Loucy (cell line): ENCODE data around the gene STRADA.

Experiments used
- H2AFZ ChIP-seq: fragments of 200-600 bp; sonication (generic); 2 replicates; pipeline ENCODE4 v1.6.0; 2016; ENCODE audit warnings: antibody characterized with exemption, mild to moderate bottlenecking, low read length, moderate library complexity
- H3F3A ChIP-seq: fragments of 200-600 bp; 2 replicates; pipeline ENCODE4 v1.6.0; 2016; ENCODE audit warnings: antibody characterized with exemption, low read depth, mild to moderate bottlenecking
- H3K27me3 ChIP-seq: fragments of 200-600 bp; sonication (generic); 2 replicates; pipeline ENCODE4 v1.6.1; 2014; ENCODE audit warnings: low read length, mild to moderate bottlenecking; ENCODE audit not compliant: insufficient read depth, poor library complexity, severe bottlenecking
- H3K36me3 ChIP-seq: fragments of 200-600 bp; sonication (generic); 2 replicates; pipeline ENCODE4 v1.6.1; 2016; ENCODE audit warnings: low read length; ENCODE audit not compliant: insufficient read depth
- H3K4me1 ChIP-seq: fragments of 200-600 bp; sonication (generic); 2 replicates; pipeline ENCODE4 v1.5.1; 2014; ENCODE audit warnings: low read length, mild to moderate bottlenecking; ENCODE audit not compliant: insufficient read depth, poor library complexity, severe bottlenecking
- H3K4me2 ChIP-seq: fragments of 200-600 bp; sonication (generic); 2 replicates; pipeline ENCODE4 v1.6.0; 2014; ENCODE audit warnings: antibody characterized with exemption, low read length, low read depth, mild to moderate bottlenecking; ENCODE audit not compliant: poor library complexity, severe bottlenecking
- H3K4me3 ChIP-seq: fragments of 200-600 bp; sonication (generic); 2 replicates; pipeline ENCODE4 v1.5.1; 2014; ENCODE audit warnings: low read length, mild to moderate bottlenecking, mixed read lengths; ENCODE audit not compliant: poor library complexity, severe bottlenecking
- H3K79me2 ChIP-seq: fragments of 200-600 bp; sonication (generic); 2 replicates; pipeline ENCODE4 v1.6.1; 2014; ENCODE audit warnings: low read length; ENCODE audit not compliant: insufficient read depth
- H3K9ac ChIP-seq: fragments of 200-600 bp; sonication (generic); 2 replicates; pipeline ENCODE4 v1.6.0; 2014; ENCODE audit warnings: mild to moderate bottlenecking, low read depth, low read length, moderate library complexity; ENCODE audit not compliant: poor library complexity, severe bottlenecking
- H3K9me2 ChIP-seq: fragments of 200-600 bp; sonication (generic); replicated peaks from 2 replicates; pipeline ENCODE4 v1.6.1; 2016; ENCODE audit warnings: low read depth, low read length, mixed read lengths
- H3K9me3 ChIP-seq: fragments of 200-600 bp; sonication (generic); 2 replicates; pipeline ENCODE4 v1.6.1; 2014; ENCODE audit warnings: mild to moderate bottlenecking, antibody characterized with exemption, low read length, low read depth; ENCODE audit not compliant: insufficient read depth
- H4K20me1 ChIP-seq: fragments of 200-600 bp; sonication (generic); 2 replicates; pipeline ENCODE4 v1.6.0; 2014; ENCODE audit warnings: antibody characterized with exemption, low read length, mild to moderate bottlenecking; ENCODE audit not compliant: insufficient read depth, poor library complexity, severe bottlenecking
- EZH2phosphoT487 ChIP-seq: fragments of 200-600 bp; IDR thresholded peaks from 2 replicates; pipeline ENCODE4 v1.6.1; 2018; ENCODE audit warnings: antibody characterized with exemption, mild to moderate bottlenecking, moderate library complexity, borderline replicate concordance
- TF ChIP-seq, protein P1 (sequence below): fragments of 200-600 bp; sonication (generic); conservative IDR thresholded peaks from 2 replicates; pipeline ENCODE4 v1.5.1; 2014; ENCODE audit warnings: mild to moderate bottlenecking, antibody characterized with exemption, low read length

STRADA gene

DNA sequence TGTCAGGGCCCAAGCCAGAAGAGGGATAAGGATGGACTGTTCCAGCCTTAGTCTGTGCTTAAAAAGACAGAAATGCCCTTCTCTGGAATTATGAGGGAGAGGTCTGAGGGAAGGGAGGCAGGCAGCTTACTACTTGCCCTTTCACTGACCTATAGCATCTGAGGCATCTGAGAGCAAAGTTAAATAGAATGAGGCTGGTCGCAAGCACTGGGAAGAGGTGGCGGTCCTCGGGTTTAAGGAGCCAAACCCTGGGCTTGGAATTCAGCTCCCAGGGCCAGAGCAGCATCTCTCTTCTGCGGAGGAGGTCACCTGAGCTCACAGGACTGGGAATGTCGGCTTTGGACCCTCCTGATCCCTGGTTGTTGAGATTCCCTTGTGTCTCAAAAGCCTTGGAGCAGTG is 38.6 kb downstream of the STRADA start:
- no peak overlapping the region for H3K4me2 ChIP-seq
- H3K9me3 ChIP-seq: no peaks in the 10 kb centered on the region
- no peaks in the 10 kb centered on the region for H4K20me1 ChIP-seq
- H3K9me2 ChIP-seq: no peaks in the 10 kb centered on the region
- TF ChIP-seq EZH2phosphoT487: no peak
- TF ChIP-seq, protein P1, sequence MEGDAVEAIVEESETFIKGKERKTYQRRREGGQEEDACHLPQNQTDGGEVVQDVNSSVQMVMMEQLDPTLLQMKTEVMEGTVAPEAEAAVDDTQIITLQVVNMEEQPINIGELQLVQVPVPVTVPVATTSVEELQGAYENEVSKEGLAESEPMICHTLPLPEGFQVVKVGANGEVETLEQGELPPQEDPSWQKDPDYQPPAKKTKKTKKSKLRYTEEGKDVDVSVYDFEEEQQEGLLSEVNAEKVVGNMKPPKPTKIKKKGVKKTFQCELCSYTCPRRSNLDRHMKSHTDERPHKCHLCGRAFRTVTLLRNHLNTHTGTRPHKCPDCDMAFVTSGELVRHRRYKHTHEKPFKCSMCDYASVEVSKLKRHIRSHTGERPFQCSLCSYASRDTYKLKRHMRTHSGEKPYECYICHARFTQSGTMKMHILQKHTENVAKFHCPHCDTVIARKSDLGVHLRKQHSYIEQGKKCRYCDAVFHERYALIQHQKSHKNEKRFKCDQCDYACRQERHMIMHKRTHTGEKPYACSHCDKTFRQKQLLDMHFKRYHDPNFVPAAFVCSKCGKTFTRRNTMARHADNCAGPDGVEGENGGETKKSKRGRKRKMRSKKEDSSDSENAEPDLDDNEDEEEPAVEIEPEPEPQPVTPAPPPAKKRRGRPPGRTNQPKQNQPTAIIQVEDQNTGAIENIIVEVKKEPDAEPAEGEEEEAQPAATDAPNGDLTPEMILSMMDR: no peak
- no peaks in the 10 kb centered on the region for H3K36me3 ChIP-seq
- no peaks in the 10 kb centered on the region for H3K27me3 ChIP-seq
- no peak overlapping the region for H2AFZ ChIP-seq
- peaks cover 34% of the 10 kb centered on the region for H3K4me1 ChIP-seq
- H3K4me3 ChIP-seq: no peak overlapping the region
- peaks cover 18% of the 10 kb centered on the region; the same call in 1 of the 2 replicates for H3K79me2 ChIP-seq
- 0 out of 2 replicates have a peak, but pooled peaks cover 9% of the 10 kb centered on the region for H3F3A ChIP-seq
- H3K9ac ChIP-seq: no peak overlapping the region

DNA sequence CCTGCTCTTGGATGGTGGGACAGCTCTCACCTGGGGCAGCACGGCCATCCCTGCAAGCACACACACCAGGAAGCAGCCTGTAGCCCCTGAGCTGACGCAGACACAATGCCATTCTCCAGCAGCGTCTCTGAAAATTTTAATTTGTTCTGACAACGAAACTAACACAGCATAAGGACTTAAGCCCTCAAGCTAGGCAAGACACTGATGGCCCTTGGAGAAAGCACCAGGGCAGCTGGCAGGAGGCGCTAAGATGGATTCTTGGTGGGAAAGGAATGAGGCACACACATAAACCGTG is 38.9 kb downstream of the STRADA start:
- no peaks in the 10 kb centered on the region for H3K36me3 ChIP-seq
- H3K79me2 ChIP-seq: peaks cover 22% of the 10 kb centered on the region; the same call in 1 of the 2 replicates
- H4K20me1 ChIP-seq: peaks cover under 1% of the 10 kb centered on the region
- H3K4me3 ChIP-seq: peak overlapping the region; percentile 50
- H3K4me2 ChIP-seq: peak overlapping the region; percentile 63
- H3K9me2 ChIP-seq: no peaks in the 10 kb centered on the region
- H3K4me1 ChIP-seq: peaks cover 37% of the 10 kb centered on the region
- TF ChIP-seq, protein P1: no peak
- no peak for TF ChIP-seq EZH2phosphoT487
- H3K27me3 ChIP-seq: no peaks in the 10 kb centered on the region
- 0 out of 2 replicates have a peak, but pooled peaks cover 9% of the 10 kb centered on the region for H3F3A ChIP-seq
- H3K9me3 ChIP-seq: no peaks in the 10 kb centered on the region
- no peak overlapping the region for H3K9ac ChIP-seq
- no peak overlapping the region for H2AFZ ChIP-seq

DNA sequence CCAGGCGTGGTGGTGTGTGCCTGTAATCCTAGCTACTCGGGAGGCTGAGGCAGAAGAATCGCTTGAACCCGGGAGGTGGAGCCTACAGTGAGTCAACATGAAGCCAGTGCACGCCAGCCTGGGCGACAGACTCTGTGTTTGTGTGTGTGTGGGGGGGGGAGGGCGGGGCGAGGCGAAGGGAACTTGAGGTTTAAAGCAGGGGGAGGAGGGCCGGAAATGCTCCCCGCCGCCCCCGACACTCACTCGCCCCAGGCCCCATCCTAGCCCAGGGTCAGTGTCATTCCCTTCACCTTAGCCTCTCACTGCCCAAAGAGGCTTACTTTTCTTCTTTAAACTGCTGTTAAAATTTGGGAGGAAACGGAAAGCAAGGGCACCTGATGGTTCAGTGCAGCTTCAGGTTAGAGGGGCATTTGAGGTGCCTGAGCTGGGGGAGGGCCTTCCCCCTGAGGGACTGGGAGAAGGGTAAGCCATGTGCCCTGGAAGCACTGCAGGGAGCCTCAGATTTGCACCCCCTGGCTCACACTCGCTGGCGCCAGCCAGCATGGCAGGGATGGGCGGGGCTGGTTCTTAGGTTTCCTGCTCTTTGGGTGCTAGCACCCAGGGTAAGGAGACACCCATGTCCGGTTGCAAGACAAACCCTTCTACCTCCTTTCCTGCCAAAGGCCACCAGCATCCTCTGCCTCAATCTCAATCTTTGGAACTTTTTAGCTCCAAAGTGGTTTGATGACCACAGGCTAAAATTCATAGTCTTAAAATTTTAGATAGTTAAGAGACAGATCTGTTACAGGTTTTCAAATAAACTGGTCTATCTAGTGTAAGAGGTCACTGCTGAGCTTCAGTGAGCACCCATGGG is 39.5 kb downstream of the STRADA start:
- H3K4me3 ChIP-seq: peak overlapping the region; percentile 50
- TF ChIP-seq EZH2phosphoT487: no peak
- TF ChIP-seq, protein P1: no peak

More for the DNA sequence above, 39.5 kb downstream of the STRADA start:
- Histone ChIP-seq H3K9me3 (no peaks in the 10 kb centered on the region), H3K9me2 (no peaks in the 10 kb centered on the region), H3K4me1 (peaks cover 43% of the 10 kb centered on the region), H3K4me2 (peak overlapping the region; percentile 63), H3K27me3 (no peaks in the 10 kb centered on the region), H3K79me2 (peaks cover 27% of the 10 kb centered on the region; the same call in 1 of the 2 replicates), H2AFZ (no peak overlapping the region), H3K9ac (no peak overlapping the region), H3K36me3 (no peaks in the 10 kb centered on the region), H4K20me1 (peaks cover 6% of the 10 kb centered on the region), H3F3A (0 out of 2 replicates have a peak, but pooled peaks cover 9% of the 10 kb centered on the region)
